ENCODE results near the gene UGT1A9. TPM values are rescaled to one million over a fixed set of nuclear protein-coding genes. Genes with fewer than 3 reads are reported as not detected.

Gene UGT1A9
- total and polyA plus RNA-seq, 2 of the 4 experiments (the other 2 are of a cell fraction): not detected

- Histone ChIP-seq H4K5ac (ENCODE audit: low read depth, low read length) (no peak overlapping the region), H3K36me3 (ENCODE audit: control insufficient read depth, insufficient read depth, low read length) (no peaks in the 10 kb centered on the region), H3K27me3 (ENCODE audit: control insufficient read depth, insufficient read depth, low read length) (no peaks in the 10 kb centered on the region), H4K20me1 (ENCODE audit: insufficient read depth, low read length) (no peaks in the 10 kb centered on the region), H4K8ac (ENCODE audit: low read depth in 2 of 2, low read length in 2 of 2) (no peak overlapping the region), H2AFZ (replicated peaks; ENCODE audit: low read length, poor library complexity) (no peak overlapping the region), H3K4me2 (ENCODE audit: low read depth, low read length) (no peak overlapping the region), H3K9me1 (ENCODE audit: insufficient read depth, low read length) (no peaks in the 10 kb centered on the region), H2AK9ac (replicated peaks; ENCODE audit: low read depth, low read length, poor library complexity) (no peak overlapping the region), H2BK20ac (ENCODE audit: low read depth, low read length) (no peak overlapping the region), H3K4me3 (ENCODE audit: insufficient read depth, low read depth, low read length) (no peak overlapping the region), H3K23ac (ENCODE audit: low read depth, low read length) (no peak overlapping the region), H2BK15ac (ENCODE audit: low read depth, low read length) (no peak overlapping the region), H3K9me3 (ENCODE audit: control insufficient read depth, insufficient read depth, low read length) (no peaks in the 10 kb centered on the region), H3K56ac (ENCODE audit: extremely low read depth, insufficient read depth, low read length) (no peak overlapping the region), H3K4me1 (ENCODE audit: control insufficient read depth, insufficient read depth, low read length) (no peaks in the 10 kb centered on the region), H2BK120ac (ENCODE audit: low read depth, low read length) (no peak overlapping the region), H3K4ac (ENCODE audit: low read depth, low read length) (no peak overlapping the region), H4K91ac (ENCODE audit: insufficient read depth, low read depth, low read length) (no peak overlapping the region), H2AK5ac (ENCODE audit: low read depth, low read length) (no peak overlapping the region), H3K14ac (replicated peaks; ENCODE audit: low read depth, low read length) (no peak overlapping the region), H3K9ac (ENCODE audit: low read depth, low read length) (no peak overlapping the region), H3K79me1 (ENCODE audit: low read depth in 1 of 2, low read length in 2 of 2) (no peaks in the 10 kb centered on the region), H3K27ac (ENCODE audit: insufficient read depth, low read length) (no peak overlapping the region), H3K18ac (ENCODE audit: low read depth, low read length) (no peak overlapping the region), H2BK5ac (ENCODE audit: low read depth, low read length, poor library complexity, severe bottlenecking) (no peak overlapping the region)
- intact Hi-C loops (cut with micrococcal nuclease): no loop called here
- TF ChIP-seq FOS (IDR thresholded peaks at IDR 0.05; ENCODE audit: low read depth, low read length): no peak
- no peak for TF ChIP-seq RAD21 (IDR thresholded peaks at IDR 0.05; ENCODE audit: low read length)
- TF ChIP-seq, protein P1, sequence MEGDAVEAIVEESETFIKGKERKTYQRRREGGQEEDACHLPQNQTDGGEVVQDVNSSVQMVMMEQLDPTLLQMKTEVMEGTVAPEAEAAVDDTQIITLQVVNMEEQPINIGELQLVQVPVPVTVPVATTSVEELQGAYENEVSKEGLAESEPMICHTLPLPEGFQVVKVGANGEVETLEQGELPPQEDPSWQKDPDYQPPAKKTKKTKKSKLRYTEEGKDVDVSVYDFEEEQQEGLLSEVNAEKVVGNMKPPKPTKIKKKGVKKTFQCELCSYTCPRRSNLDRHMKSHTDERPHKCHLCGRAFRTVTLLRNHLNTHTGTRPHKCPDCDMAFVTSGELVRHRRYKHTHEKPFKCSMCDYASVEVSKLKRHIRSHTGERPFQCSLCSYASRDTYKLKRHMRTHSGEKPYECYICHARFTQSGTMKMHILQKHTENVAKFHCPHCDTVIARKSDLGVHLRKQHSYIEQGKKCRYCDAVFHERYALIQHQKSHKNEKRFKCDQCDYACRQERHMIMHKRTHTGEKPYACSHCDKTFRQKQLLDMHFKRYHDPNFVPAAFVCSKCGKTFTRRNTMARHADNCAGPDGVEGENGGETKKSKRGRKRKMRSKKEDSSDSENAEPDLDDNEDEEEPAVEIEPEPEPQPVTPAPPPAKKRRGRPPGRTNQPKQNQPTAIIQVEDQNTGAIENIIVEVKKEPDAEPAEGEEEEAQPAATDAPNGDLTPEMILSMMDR (conservative IDR thresholded peaks at IDR 0.05; ENCODE audit: low read depth, low read length): no peak
- no peak for TF ChIP-seq RFX5 (IDR thresholded peaks at IDR 0.05; ENCODE audit: low read depth, low read length)
- TF ChIP-seq, protein P2, sequence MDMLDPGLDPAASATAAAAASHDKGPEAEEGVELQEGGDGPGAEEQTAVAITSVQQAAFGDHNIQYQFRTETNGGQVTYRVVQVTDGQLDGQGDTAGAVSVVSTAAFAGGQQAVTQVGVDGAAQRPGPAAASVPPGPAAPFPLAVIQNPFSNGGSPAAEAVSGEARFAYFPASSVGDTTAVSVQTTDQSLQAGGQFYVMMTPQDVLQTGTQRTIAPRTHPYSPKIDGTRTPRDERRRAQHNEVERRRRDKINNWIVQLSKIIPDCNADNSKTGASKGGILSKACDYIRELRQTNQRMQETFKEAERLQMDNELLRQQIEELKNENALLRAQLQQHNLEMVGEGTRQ (IDR thresholded peaks at IDR 0.05; ENCODE audit: low read depth, low read length): no peak
- no peak for TF ChIP-seq POLR2A (IDR thresholded peaks at IDR 0.05; ENCODE audit: low read depth, low read length)
- TF ChIP-seq ELK1 (IDR thresholded peaks at IDR 0.05; ENCODE audit: borderline replicate concordance, low read depth, low read length): no peak
- TF ChIP-seq NFE2L2 (IDR thresholded peaks at IDR 0.05; ENCODE audit: low read depth, low read length): no peak
- TF ChIP-seq CHD1 (IDR thresholded peaks at IDR 0.05; ENCODE audit: low read depth, low read length): no peak
- TF ChIP-seq RCOR1 (IDR thresholded peaks at IDR 0.05; ENCODE audit: insufficient replicate concordance, low read length): no peak
- TF ChIP-seq MAZ (IDR thresholded peaks at IDR 0.05; ENCODE audit: borderline replicate concordance, low read depth, low read length): no peak
- no peak for TF ChIP-seq CEBPB (IDR thresholded peaks at IDR 0.05; ENCODE audit: low read depth, low read length)
- TF ChIP-seq MAFK (IDR thresholded peaks at IDR 0.05; ENCODE audit: low read depth, low read length): no peak
- TF ChIP-seq MXI1 (IDR thresholded peaks at IDR 0.05; ENCODE audit: borderline replicate concordance, low read depth, low read length): no peak
- no peak for TF ChIP-seq BHLHE40 (IDR thresholded peaks at IDR 0.05; ENCODE audit: low read depth, low read length)
- ChIA-PET CTCF (no interaction called here), POLR2A (ENCODE audit: unreplicated experiment) (no interaction called here)
- in situ Hi-C loops (cut with MboI; ENCODE audit: low sequenced_read_pairs): no loop called here
- dilution Hi-C loops (cut with HindIII; ENCODE audit: low sequenced_read_pairs, unreplicated experiment): no loop called here
- WGBS, 2 experiments (ENCODE audit: extremely low coverage in 2 of 2, insufficient read length in 1 of 2): no CpG with 5 or more reads among the region's 2 CpGs
- DNase-seq (no peak), ATAC-seq (ENCODE audit: low read depth) (no peak)
- no TSS peak for BruUV-seq (replicated peaks)
Measured at GRCh38 chr2:233676046-233676445, 4.3 kb downstream of the UGT1A9 start.
